HepG2 (cell line): ENCODE data around the gene ASPRV1. TPM values are rescaled to one million over a fixed set of nuclear protein-coding genes. Genes with fewer than 3 reads are reported as not detected.

Source experiments
- ATF7-NPFF ChIP-seq: sonication (generic); formaldehyde crosslinking; IDR thresholded peaks from 2 replicates; pipeline ENCODE4 v1.8.1; 2023; ENCODE audit warnings: mild to moderate bottlenecking, low read depth, missing genetic modification reagents, moderate library complexity
- CREB1 ChIP-seq, 2 experiments: fragments of 450-650 bp in 1 of 2; IDR thresholded peaks; 2 replicates each; pipeline ENCODE4 v1.6.1; 2016 to 2017; ENCODE audit warnings: control low read depth in 1 of 2, mild to moderate bottlenecking in 1 of 2, missing compliant biosample characterization in 1 of 2, missing genetic modification characterization in 1 of 2
- FOXA1 ChIP-seq, 2 experiments: fragments of 450-650 bp in 1 of 2; sonication (generic) in 1 of 2; formaldehyde crosslinking in 1 of 2; IDR thresholded peaks; 2 replicates each; pipeline versions ENCODE4 v1.4.0 to v1.6.1; 2016 to 2020; ENCODE audit warnings: missing genetic modification reagents in 1 of 2
- KDM4B ChIP-seq: sonication (generic); formaldehyde crosslinking; IDR thresholded peaks from 2 replicates; pipeline ENCODE4 v1.4.0; 2020; ENCODE audit warnings: missing genetic modification reagents
- MBD4 ChIP-seq: IDR thresholded peaks from 2 replicates; pipeline ENCODE4 v1.6.1; 2012; ENCODE audit warnings: low read length, inconsistent platforms, borderline replicate concordance
- MEIS1 ChIP-seq: sonication (generic); formaldehyde crosslinking; IDR thresholded peaks from 2 replicates; pipeline ENCODE4 v1.9.0; 2021; ENCODE audit warnings: mild to moderate bottlenecking, missing genetic modification reagents, moderate library complexity, borderline replicate concordance
- NFATC3 ChIP-seq: sonication (generic); formaldehyde crosslinking; IDR thresholded peaks from 2 replicates; pipeline ENCODE4 v1.5.1; 2020; ENCODE audit warnings: mild to moderate bottlenecking, missing genetic modification reagents
- NFKBIZ ChIP-seq: IDR thresholded peaks from 2 replicates; pipeline ENCODE4 v1.6.1; 2018; ENCODE audit warnings: missing genetic modification reagents, missing compliant biosample characterization
- SRSF1 ChIP-seq: fragments of 200-400 bp; formaldehyde crosslinking; optimal IDR thresholded peaks from 2 replicates; pipeline ENCODE3; 2017; ENCODE audit warnings: mild to moderate bottlenecking, low read depth, low read length, moderate library complexity
- SRSF4 ChIP-seq: fragments of 200-400 bp; formaldehyde crosslinking; IDR thresholded peaks from one replicate; pipeline ENCODE4 v1.6.1; 2018; ENCODE audit warnings: mild to moderate bottlenecking, low read depth, low read length, moderate library complexity; ENCODE audit not compliant: poor library complexity, severe bottlenecking
- XRCC5 ChIP-seq: fragments of 200-400 bp; formaldehyde crosslinking; optimal IDR thresholded peaks from 2 replicates; pipeline ENCODE3; 2017; ENCODE audit warnings: mild to moderate bottlenecking, low read length
- ZBTB44 ChIP-seq: sonication (generic); formaldehyde crosslinking; IDR thresholded peaks from 2 replicates; pipeline ENCODE4 v1.4.0; 2020; ENCODE audit warnings: missing genetic modification reagents
- ZNF10 ChIP-seq: sonication (generic); formaldehyde crosslinking; IDR thresholded peaks from 2 replicates; pipeline ENCODE4 v1.4.0; 2020; ENCODE audit warnings: mild to moderate bottlenecking, low read depth, missing genetic modification reagents, borderline replicate concordance
- ZNF407 ChIP-seq: sonication (generic); formaldehyde crosslinking; IDR thresholded peaks from one replicate; pipeline ENCODE4 v1.5.1; 2020; ENCODE audit warnings: mild to moderate bottlenecking, missing genetic modification reagents; ENCODE audit errors: not compliant biosample characterization
- ZNF468 ChIP-seq: sonication (generic); formaldehyde crosslinking; IDR thresholded peaks from 2 replicates; pipeline ENCODE4 v1.8.0; 2022; ENCODE audit warnings: mild to moderate bottlenecking, moderate library complexity, missing genetic modification reagents
- polyA plus RNA-seq, 8 experiments: library from polyadenylated mRNA; depleted of rRNA in 3 of 8; stranded (reverse) in 7 of 8; unstranded in 1 of 8; fragments of >200 nt; fragmentation: Illumina TruSeq in 4 of 8; extraction: Trizol in 4 of 8; gene quantifications; 2 replicates each; pipeline versions ENCODE4 v1.2.1 to v1.2.3, GENCODE V29; 2011 to 2016; ENCODE audit warnings: low read depth in 4 of 8, missing spikeins in 1 of 8, mixed read lengths in 1 of 8; ENCODE audit not compliant: insufficient read depth in 1 of 8
- total RNA-seq, 5 experiments: library from RNA; depleted of rRNA; stranded (reverse); fragments of >200 nt; fragmentation: Illumina TruSeq; extraction: Trizol; gene quantifications; 2 replicates each; pipeline ENCODE4 v1.2.3, GENCODE V29; 2016; ENCODE audit warnings: low read depth in 1 of 5
- TF ChIP-seq, protein P1 (sequence below): fragments of 450-650 bp; IDR thresholded peaks from 2 replicates; pipeline ENCODE4 v1.6.1; 2016

Gene ASPRV1
- total and polyA plus RNA-seq, 2 of the 13 experiments (the other 11 are each of a cell fraction or from before 2014, with no cell fraction given), result 0.40 to 0.48 TPM

- TF ChIP-seq ZNF10 (CRISPR knock-in tag) (no peak), ZBTB44 (CRISPR knock-in tag) (no peak), ATF7-NPFF (CRISPR knock-in tag) (0 out of 2 replicates have a peak, but pooled peaks have one; percentile 32), XRCC5 (no peak), CREB1 (IDR thresholded peaks at IDR 0.05) (no peak), CREB1 (CRISPR knock-in tag; IDR thresholded peaks at IDR 0.05) (0 out of 2 replicates have a peak, but pooled peaks have one; percentile 29), ZNF468 (CRISPR knock-in tag) (0 out of 2 replicates have a peak, but pooled peaks have one; percentile 54), ZNF407 (no peak), SRSF4 (no peak), NFATC3 (CRISPR knock-in tag) (no peak), MBD4 (no peak), FOXA1 (IDR thresholded peaks at IDR 0.05) (no peak), FOXA1 (CRISPR knock-in tag; IDR thresholded peaks at IDR 0.05) (0 out of 2 replicates have a peak, but pooled peaks have one; percentile 34), MEIS1 (CRISPR knock-in tag) (no peak), NFKBIZ (CRISPR knock-in tag) (no peak), KDM4B (CRISPR knock-in tag) (no peak), SRSF1 (no peak)
- TF ChIP-seq, protein P1, sequence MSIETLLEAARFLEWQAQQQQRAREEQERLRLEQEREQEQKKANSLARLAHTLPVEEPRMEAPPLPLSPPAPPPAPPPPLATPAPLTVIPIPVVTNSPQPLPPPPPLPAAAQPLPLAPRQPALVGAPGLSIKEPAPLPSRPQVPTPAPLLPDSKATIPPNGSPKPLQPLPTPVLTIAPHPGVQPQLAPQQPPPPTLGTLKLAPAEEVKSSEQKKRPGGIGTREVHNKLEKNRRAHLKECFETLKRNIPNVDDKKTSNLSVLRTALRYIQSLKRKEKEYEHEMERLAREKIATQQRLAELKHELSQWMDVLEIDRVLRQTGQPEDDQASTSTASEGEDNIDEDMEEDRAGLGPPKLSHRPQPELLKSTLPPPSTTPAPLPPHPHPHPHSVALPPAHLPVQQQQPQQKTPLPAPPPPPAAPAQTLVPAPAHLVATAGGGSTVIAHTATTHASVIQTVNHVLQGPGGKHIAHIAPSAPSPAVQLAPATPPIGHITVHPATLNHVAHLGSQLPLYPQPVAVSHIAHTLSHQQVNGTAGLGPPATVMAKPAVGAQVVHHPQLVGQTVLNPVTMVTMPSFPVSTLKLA, result no peak
Observed at GRCh38 chr2:69946351-69947324, 14.8 kb downstream of the ASPRV1 start (continued).
